ENCODE measurements around the gene CUTC.

- TF ChIP-seq SNAI2 (CRISPR knock-in tag; IDR thresholded peaks at IDR 0.05) (no peak), CREB5 (CRISPR knock-in tag; IDR thresholded peaks at IDR 0.05; ENCODE audit: low read depth) (no peak), OSR1 (CRISPR knock-in tag; IDR thresholded peaks at IDR 0.05) (no peak), ESRRG (CRISPR knock-in tag; IDR thresholded peaks at IDR 0.05) (no peak), ARNTL (CRISPR knock-in tag; IDR thresholded peaks at IDR 0.05; ENCODE audit: borderline replicate concordance, low read depth) (no peak), TCF4 (CRISPR knock-in tag; IDR thresholded peaks at IDR 0.05; ENCODE audit: borderline replicate concordance) (no peak), ZC3H10 (CRISPR knock-in tag; IDR thresholded peaks at IDR 0.05) (no peak)
These were observed 565 bp upstream of the CUTC start for GRCh38 chr10:99731306-99732032.
